HG02759 (cell line): ENCODE results near the gene PRXL2B.
"Not testable (repeated sequence)": the region's sequence is repeated elsewhere in the genome, so short reads cannot be mapped to it uniquely, and the experiment has no call there.

ENCODE experiments used
- ATAC-seq: cut with Tn5 transposase; IDR thresholded peaks from one replicate; pipeline ENCODE4 v1.9.1; 2021; ENCODE audit warnings: mild to moderate bottlenecking, moderate library complexity; ENCODE audit not compliant: unreplicated experiment

The PRXL2B gene, protein sequence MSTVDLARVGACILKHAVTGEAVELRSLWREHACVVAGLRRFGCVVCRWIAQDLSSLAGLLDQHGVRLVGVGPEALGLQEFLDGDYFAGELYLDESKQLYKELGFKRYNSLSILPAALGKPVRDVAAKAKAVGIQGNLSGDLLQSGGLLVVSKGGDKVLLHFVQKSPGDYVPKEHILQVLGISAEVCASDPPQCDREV

DNA sequence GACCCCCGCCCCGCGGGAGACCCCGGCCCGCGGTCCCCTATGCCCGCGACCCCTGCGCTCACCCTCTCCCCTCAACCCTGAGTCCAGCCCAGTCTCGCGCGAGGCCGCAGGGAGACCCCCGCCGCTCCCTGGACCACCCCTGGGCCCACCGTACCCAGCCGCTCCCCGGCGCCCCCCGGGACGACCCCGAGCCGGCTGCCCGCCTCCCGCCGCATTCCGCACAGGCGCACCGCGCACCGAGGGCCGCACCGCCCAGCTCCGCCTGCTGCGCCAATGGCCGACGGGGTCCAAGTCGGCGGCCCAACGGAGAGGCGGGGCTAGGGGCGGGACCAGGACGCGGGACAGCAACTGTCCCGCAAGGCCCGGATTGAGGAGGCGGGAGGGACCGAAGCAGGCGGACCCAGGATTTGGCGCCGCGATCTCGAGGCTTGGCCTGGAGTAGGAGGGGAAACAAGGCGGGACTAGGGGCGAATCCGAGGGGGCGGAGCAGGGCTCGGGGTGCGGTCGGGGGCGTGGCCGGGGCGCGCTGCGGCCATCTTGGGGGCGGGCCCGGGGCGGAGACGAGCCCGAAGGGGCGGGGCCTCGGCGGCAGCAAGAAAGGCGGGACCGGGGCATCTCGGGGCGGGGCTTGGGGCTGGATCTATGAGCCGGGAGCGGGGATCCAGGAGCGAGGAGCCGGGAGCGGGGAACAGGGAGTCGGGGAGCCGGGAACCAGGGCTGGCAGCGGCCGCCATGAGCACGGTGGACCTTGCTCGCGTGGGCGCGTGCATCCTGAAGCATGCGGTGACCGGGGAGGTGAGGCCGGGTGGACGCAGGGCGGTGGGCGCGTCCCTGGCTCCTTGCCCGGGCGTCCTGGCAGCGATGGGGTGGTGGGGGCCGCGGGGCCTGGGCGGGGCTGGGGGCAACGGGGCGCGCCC lies at the start of gene PRXL2B:
PRXL2B (plus strand) TSS at position 624 of the 917 bp plus-strand sequence; CDS start at position 733, 109 bp downstream.
- peak; percentile 78 for ATAC-seq

DNA sequence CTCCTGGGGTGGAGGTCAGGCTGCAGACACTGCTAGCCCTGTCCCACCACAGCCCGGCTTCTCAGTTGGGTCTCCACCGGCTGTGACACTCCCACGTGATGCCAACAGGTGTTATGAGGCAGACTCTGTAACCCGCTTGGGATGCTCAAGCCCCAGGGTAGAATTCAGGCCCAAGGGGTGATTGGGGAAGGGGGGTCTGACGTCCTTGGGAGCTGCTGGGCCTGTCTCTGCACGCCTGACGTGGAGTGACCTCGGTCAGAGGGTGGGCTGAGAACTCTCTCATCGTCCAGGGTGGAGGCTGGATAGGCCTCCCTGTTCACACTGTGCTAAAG lies 48.8 kb upstream of the PRXL2B start:
- ATAC-seq, result no peak

DNA sequence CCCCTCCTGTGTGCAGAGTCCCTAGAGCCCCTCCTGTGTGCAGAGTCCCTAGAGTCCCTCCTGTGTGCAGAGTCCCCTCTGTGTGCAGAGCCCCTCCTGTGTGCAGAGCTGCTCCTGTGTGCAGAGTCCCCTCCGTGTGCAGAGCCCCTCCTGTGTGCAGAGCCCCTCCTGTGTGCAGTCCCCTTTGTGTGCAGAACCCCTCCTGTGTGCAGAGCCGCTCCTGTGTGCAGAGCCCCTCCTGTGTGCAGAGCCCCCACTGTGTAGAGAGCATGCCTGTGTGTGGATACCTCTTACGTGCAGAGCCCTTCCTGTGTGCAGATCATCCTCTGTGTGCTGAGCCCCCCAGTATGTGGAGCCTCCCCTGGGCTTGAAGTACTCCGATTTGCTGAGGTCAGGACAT lies 48.2 kb upstream of the PRXL2B start:
- ATAC-seq, result no peak

DNA sequence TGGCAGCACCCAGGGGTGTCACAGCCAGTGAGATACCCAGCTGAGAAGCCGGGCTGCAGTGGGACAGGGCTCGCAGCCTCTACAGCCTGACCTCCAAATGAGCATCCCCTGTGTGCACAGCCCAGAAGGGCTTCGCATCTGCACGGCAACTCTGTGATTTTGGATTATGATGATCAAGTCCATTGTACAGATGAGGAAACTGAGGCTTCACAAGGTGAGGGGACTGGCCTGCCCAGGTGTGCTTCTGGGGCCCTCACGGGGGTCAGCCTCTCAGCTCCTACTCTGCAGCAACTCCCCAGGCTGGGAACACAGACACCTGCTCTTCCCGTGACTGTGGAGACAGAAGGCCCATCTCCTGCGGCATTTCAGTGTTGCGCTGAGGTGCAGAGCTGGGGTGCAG lies 47.7 kb upstream of the PRXL2B start:
- ATAC-seq, result no peak

DNA sequence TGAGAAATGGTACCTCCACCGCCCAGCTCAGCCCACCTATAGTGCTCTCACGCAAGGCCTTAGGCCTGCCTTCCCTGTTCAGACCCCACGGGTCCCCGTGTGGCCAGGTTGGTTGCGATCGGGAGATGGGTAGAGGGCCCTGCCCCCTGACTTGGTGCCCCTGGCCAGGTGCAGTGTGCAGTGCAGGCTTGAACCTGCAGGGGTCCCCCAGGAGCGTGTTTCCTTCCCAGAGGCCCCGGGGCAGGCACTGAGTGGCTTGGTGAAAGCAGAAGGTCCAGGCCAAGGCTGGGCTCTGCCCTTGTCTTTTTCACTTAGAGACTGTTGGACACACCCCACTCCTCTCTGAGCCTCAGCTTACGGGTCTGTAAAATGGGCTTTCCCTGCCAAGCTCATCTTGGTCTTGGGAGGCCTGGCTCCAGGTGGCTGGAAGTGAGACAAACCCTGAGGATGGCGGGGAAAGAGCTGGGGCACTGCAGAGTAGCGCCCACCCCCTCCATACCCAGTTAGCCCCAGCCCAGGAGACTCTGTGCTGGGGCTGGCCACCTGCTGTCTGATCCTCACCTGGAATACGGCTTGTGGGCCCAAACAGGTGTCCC lies 47.2 kb upstream of the PRXL2B start:
- ATAC-seq, result no peak

DNA sequence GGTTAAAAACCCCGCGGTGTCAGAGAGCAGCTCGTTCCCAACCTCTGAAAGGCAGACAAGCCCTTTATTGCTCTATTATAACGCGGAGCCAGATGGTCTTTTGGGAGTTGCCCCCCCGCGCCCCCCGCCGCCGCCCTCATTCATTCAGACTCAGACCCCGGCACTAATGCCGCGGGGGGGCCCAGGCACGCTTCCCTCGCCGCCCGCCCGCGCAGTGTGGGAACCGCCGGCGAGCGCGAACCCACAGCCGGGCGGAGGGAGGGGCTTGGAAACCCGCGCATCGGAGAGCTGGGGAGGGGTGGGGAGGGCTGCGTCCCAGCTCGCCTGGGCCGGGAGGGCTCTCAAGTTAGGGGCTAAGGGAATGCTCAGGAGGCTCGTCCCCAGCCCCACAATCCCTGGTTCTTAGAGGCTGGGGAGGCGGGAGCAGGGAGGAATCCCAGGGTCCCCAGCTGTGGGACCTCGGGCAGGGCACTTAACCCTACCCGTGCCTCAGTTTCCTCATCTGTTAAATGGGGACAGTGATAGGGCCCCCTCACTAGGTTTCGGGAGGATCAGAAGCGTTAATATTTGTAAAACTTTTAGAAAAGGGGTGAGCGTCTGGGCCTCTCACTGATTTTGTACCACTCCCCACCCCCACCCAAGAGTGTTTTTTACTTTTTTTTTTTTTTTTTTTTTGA lies 45.6 kb upstream of the PRXL2B start:
- no peak for ATAC-seq

DNA sequence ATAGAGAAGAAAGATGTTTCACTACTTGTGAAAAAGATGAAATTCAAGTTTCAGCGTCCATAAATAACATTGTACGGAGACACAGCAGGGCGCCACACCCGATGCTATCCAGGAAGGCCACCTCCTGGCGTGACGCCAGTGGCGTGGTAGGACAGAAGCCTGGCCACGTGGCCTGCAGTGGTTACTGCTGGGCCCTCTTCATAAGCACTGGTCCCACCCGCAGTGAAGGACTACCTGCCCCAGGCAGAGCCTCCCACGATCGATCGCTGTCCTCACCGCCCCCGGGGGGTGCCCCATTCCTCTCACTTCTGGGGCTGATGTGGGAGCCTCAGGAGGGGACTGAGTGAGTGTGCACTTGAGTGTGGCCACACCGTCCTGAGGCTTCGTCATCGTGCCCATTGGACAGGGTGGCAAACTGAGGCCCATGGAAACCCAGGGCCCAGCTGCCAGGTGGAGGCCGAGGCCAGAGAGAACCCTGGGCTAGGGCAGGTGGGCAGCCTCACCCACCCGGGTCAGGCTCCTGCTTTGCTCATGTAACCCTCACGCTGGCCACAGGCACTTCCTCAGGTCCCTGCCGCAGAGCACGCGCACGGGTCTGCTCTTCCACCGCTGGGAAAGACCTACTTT lies 44.8 kb upstream of the PRXL2B start:
- ATAC-seq, result no peak

DNA sequence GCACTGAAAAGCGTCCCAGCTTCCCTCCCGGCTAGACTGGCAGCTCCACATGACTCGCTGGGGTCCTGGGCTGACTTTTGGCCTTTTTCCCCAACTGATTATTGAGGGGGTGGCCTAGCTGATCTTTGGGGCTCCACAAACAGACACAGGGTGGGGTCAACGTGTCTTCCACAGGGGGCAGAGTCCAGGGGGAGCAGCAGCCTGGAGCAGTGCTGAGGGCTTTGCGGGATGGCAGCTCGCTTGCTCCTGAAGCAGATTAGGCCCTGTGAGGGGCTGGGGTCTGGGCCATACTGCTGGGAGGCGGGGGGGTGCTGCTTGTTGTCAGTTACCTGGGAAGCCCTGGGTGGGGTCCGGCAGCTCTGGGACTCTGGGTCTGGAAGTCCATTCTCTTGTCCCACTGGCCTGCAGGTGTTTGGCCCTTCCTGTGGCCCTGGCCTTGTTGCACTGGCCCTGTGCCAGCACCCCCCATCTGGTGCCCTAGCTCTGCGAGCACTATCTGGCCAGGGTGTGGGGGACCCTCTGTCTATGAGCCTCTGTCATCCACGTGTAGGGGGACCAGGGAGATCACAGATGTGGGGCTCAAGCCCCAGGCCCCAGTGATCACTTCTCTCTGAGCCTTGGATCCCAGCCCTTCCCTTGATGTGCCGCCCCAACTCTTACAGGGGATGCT lies 44.2 kb upstream of the PRXL2B start:
- no peak for ATAC-seq

DNA sequence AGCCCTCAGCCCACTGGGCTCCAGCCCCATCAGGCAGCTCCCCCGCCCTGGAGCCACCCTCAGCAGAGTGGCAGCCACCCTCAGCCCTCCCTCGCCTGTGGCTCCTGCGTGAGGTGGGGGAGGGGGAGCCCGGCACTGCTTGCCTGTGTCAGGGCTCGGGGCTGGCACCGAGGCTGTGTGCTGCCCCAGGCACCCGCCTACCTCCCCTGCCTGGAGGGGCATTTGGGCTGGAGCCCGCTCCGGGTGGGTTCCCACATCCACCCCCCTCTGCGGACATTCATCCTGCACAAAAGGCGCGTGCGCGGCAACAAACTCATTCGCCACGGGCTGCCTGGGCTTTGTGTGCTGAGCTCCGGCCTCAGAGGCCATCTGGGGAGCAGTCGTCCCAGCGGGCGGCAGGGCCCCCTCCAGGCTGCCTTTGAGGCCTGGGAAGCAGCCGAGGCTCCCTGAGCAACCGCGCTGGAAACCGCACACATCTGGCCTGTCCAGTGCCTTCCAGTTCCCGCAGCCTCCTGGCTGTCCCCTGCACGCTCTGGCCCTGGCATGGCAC lies 43.0 kb upstream of the PRXL2B start:
- no peak for ATAC-seq

DNA sequence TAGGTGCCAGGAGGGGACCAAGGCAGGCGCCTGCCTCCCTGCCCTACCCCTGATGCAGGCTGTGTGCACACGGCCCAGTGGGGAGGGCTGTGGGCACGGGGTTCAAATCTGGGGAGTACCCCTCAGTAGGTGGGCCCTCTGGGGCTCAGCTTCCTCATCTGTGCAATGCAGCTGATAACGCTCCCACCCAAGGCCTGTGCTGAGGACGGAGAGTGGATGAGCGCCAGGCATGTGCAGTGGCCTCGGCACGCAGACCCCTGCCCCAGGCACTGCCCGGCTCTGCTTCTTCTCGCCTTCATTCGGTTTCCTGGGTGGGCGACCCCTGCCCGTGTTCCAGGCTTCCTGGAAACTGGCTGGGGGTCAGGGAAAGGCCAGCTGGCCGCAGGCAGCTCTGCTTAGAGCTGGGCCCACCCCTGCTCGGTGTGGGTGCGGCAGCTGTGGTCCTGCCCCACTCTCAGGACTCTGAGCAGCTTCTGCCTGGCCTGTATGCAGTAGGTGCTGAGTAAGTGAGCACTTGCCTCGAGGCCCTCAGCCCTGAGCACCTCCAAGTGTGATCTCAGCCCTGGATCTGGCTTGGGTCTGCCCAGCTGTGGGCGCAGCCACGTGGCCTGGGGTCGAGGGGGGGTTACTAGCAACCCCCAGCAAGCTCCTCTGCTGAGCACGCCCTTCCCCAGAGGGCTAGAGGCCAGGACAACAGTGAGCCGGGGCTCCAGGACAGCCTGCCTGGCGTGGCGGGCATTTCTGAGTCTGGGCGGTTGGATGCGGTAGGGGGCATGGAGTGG lies 42.3 kb upstream of the PRXL2B start:
- ATAC-seq, result no peak

DNA sequence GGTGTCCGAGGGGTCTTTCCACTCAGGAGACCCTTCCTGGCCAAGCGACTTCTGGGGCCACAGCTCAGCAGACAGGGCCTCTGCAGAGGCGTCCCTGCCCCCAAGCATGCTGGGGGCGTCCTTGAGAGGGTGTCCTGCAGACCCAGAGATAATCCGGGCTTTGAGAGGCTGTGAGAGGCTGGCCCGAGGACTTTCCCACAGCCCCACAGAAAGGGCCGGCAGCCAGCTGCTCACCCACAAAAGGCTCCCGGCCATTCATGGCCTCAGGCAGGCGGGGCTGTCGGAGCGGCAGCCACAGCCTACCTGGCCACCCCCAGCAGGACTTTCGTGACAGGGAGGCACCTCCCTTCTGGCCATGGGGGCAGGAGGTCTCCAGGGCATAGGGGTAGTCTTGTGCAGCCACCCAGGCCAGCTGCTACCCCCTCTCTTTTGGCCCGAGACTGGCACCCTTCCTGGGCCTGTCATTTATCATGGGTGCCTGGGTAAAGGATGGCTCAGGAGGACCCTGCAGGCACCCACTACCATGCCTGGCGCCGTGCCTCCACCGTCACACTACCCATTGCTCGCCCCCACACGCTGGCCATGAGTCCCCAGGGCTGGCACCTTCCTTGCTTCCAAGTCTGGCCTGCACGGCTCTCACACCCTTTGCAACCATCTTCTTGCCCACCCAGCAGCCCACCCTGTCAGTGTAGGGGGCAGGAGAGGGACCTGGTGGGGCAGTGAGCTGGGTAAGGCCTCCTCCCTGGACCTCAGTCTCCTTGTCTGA lies 41.5 kb upstream of the PRXL2B start:
- ATAC-seq, result no peak

DNA sequence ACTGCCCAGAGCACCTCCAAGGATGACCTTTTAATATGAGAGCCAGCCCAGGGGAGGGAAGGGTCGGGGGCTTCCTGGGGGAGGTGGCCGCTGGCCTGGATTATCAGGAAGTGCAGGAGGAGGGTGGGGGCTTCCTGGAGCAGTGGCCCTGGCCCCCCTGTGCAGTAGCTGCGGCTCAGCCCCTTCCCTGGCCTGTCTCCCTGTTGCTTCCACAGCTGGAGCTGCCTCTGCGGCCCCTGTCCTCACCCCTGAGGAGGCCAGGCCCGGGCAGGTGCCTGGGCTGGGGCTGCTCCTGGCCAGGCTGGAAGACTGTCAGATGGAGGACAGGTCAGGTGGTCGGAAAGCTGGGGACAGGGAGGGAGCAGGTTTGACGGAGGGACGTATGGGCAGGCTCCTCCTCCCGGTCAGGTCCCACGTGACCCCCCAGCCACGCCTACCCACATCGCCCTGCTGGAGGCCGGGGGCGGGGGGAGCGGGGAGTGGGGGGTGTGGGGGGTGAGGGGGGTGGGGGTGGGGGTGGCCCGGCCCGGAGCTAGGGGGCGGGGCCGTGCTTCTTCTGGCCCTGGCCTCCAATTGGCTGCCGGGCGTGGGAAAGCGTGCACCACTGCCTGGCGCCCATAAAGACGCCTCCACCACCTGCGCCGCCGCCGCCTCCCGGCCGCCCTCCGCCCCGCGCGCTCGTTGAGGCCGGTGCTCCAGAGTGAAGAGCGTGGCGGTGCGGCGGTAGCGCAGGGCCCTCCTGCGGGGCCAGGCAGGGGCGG lies 40.6 kb upstream of the PRXL2B start:
- ATAC-seq, result peak; percentile 46

DNA sequence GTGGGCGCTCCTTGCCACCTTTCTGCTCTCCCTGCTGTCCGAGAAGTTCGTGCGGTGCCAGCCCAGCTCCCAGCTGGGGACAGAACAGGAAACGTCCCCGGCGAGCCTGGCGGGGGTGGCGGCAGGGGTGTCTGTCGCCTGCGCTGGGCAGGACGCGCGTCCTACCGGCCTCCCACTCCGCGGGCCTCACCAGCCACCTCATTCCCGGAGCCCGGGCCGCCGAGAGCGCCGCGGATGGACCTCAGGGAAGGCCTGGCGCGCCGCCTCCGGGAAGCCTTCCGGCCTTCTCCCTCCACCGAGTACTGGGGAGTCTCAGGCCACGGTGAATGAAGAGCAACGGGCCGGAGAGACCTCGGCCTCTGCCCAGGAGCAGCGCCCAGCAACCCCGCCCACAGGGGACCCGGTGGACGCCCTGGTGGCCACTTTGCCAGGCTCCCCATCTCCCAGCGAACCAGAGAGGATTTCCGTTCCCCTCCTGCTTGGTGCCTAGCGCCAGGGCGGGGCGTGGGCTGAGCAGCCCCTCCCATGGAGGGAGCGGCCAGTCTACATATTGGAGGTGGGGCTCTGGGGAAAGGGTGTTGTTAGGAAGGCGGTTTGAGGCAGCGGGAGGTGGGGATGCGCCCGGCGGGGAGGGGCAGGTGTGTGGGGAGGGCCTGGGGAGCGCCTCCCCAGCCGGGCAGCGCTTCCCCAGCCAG lies 39.9 kb upstream of the PRXL2B start:
- ATAC-seq, result peak; percentile 32

DNA sequence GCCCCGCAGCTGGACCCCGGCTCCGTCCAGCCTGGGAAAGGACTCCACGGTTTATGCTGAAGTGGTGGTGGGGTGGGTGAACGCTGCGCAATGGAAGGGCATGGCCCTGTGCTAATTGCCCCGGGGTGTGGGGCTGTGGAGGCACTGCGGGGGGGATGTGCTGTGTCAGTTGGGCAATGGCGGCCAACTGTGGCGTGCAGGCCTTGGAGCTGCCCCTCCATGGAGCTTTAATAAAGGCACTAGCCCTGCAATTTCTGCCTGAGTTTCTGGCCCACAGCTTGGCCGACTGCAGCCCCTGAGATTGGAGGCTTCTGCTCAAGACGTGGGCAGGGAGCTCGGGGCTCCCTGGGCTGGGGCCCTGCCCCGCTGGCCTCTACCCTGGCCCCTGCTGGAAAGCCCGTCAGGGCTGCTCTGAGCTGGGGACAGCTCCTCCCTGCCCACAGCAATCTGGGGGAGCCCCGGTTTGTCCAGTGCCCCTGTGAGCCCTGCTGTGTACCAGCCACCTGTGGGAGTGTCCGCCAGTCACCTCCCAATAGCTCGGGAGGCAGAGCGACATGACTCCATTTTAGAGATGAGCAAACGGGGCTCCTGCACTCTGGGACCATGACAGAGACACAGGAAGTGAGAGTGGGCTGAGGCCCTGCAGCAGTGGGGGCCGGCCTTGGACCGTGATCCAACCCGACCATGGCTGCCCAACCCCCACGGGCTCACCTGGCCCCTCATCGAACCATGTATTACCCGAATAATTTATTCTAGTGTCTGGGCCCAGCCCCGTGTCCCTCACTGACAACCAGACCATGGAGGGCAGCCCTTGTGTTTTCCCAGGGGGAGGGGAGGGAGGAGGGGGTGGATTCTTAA lies 39.1 kb upstream of the PRXL2B start:
- no peak for ATAC-seq

DNA sequence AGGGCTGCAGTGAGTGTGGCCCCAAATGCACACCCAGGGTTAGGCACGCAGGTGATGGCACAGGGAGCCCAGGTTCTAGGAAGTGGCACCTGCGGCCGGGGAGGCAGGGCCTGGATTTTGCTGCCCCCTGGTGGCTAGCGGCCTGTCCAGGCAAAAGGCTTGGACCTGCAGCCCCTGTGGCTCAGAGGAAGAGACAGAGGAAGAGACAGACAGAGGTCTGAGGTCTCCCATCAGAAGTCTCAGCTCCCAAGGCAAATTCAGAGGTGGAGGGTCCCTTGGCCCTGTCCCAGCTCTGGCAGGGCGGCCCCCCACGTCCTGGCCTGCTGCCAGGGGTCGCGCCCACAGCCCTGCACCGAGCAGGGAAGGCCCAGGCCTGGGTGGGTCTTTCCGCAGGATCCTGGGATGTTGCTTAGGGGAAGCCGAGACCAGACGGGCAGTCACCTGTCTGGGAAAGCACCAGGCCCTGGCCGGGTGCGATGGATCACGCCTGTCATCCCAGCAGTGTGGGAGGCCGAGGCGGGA lies 38.4 kb upstream of the PRXL2B start:
- ATAC-seq, result peak; percentile 26

DNA sequence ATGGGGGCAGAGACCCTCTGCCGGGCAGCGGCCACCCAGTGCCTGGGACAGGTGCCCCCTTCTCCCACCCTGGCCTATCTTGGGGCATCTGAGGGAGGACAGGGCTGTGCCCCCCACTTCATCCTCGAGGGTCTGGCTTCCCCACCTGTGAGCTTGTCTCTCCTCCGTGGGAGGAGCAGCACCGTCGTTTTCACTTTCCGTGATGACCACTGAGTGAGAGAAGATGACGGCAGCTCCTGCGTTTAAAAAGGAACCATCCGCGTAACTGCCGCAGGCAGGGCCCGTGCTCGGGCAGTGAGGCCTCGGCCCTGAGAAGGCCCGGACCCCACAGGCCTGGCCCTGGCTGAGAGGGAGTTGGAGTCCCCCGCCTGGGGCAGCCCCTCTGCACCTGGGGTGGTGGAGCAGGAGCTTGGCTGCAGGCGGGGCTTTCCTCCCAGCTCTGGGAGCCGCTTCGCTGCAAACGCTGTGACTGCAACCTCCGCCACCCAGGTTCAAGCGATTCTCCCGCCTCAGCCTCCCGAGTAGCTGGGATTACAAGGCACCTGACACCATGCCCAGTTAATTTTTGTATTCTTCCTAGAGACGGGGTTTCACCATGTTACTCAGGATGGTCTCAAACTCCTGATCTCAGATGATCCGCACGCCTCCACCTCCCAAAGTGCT lies 37.1 kb upstream of the PRXL2B start:
- not testable (repeated sequence) for ATAC-seq
